ENCODE measurements around the gene KREMEN1.
"Not testable (repeated sequence)": the region's sequence is repeated elsewhere in the genome, so short reads cannot be mapped to it uniquely, and the experiment has no call there.

The KREMEN1 gene

GRCh38 chr22:29078036-29078868, 5.4 kb downstream of the KREMEN1 start:
- no peak for DNase-seq (ENCODE audit: low read depth)

DNA sequence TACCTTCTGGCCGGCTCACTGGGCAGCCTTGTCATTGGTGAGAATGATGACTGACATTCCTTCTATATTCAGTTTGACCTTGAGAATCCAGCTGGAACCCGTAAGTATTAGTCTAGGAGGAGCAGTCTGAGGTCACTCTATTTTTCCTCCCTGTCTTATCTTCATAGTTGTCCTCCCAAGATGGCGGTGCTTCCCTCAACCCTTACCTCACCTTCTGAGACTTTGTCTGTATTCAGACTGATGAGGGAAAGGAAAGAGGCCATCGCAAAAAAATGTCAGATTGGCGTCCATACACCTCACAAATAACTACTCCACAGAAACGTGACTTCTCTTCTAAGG, 6.0 kb downstream of the KREMEN1 start:
- no peak for DNase-seq (ENCODE audit: low read depth)

DNA sequence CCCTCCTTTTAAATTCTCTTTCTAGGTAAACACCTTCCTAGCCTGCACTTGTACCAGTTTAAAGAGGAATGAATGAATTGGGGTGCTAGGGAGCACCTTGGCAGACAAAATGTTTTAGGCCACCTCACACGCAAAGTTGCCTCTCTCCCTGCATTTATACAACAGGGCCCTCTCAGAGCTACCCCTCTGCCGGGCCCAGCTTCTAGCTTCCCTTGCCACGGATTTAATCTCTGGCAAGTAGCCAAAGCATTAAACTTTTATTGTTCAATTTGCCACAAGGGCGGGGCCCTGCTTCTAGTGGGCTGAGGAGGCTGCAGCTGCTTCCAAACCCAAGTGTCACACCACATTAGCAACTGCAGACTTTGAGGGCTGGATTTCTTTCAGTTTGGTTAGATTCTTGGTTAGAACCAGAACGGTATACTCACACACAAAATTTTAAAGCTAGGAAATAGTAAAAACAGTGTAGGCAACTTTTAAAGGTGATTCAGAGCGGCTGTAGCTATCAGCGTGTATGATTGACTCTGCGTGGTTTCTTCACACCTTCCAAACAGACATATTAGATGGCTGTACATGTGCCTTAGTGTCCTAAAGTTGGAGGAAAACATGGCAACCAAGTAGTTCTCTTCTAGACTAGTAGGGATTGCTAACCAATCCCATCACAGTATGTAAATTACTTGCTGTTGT, 6.5 kb downstream of the KREMEN1 start:
- DNase-seq (ENCODE audit: low read depth) = no peak

DNA sequence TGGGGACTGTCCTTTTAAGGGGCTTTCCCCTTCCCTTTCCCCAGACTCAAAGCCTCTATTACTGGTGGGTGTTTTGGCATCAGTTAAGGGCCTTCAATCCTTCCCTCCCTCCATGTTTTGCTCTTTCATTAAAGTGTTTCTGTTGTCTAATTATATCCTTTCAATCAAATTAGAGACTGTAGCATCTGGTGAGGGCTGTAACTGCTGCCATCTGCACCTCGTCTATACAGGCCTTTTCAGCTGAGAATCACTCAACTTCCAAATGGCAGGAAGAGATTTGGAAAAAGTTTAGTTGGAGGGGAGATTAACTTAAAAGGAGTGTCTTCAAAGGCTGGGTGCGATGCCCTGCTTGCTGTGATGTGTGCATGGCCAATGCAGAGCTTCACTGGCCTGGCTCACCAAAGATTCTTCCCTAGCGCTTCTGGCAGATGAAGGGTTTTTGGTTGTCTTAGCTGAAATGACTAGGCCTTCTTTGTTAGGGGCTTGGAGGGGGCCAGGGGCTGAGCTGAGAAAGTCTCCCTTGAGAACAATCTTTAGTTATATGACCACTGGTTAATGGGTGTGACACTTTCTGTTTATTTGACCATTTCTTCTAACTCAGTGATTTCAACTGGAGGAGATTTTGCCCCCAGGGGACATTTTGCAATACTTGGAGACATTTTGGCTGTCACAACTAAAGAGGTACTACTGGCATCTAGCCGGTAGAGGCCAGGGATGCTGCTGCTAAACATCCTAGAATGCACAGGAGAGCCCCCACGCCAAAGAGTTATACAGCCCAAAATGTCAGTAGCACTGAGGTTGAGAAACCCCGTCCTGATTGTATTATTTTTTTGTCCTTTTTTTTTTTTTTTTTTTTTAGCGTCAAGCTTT, 7.5 kb downstream of the KREMEN1 start:
- no peak for DNase-seq (ENCODE audit: low read depth)

GRCh38 chr22:29081517-29082236, 8.8 kb downstream of the KREMEN1 start:
- no peak for DNase-seq (ENCODE audit: low read depth)

DNA sequence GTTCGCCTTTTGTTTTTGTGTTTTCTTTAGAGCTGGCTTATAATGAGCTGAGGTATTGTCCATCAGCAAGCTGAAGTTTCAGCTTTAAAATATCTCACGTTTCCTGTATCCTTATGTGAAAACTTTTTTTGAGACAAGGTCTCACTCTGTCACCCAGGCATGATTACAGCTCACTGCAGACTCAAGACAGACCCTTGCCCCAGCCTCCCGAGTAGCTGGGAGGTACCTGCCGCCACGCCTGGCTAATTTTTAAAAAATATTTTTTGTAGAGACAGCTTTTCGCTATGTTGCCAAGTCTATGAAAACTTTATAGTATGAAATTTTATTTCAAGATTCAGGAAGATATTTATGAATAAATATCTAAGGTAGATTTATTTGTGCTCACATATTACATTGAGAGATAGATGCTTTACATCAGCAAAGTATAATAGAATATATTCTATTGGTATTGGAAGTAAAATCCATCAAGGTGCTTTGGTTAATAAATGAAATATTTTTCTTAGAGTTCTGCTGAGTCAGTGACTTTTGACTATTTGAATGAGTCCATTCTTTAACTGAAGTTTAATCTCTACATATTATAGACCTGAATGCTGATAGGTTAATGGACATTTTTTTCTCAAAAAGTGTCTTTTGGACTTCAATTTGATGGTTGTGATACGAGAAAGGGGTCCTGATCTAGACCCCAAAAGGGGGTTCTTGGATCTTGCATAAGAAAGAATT, 10.2 kb downstream of the KREMEN1 start:
- no peak for DNase-seq (ENCODE audit: low read depth)

- DNase-seq (ENCODE audit: low read depth) = not testable (repeated sequence)
Measured at GRCh38 chr22:29083576-29083932, 10.7 kb downstream of the KREMEN1 start.

DNA sequence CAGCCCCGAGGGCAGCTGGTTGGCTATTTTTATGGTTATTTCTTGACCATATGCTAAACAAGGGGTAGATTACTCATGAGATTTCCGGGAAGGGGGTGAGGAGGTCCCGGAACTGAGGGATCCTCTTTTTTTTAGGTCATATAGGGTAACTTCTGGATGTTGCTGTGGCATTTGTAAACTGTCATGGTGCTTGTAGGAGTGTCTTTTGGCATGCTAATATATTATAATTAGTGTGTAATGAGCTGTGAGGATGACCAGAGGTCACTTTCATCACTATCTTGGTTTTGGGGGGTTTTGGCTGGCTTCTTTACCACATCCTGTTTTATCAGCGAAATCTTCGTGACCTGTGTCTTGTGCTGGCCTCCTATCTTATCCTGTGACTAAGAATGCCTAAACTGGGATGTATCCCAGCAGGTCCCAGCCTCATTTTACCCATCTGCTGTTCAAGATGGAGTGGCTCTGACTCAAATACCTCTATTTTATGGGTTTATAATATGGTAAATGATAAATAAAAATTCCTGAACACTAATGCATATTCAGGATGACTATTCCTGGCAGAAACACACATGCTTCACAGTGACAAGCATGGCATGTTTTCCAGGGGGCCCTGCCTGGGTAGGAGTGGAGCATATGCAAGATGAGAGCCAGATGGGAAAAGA, 11.2 kb downstream of the KREMEN1 start:
- DNase-seq (ENCODE audit: low read depth) = no peak

- DNase-seq (ENCODE audit: low read depth) = no peak
Measured at GRCh38 chr22:29087012-29087411, 14.2 kb downstream of the KREMEN1 start.

- DNase-seq (ENCODE audit: low read depth) = no peak
Measured at GRCh38 chr22:29088809-29089208, 16.0 kb downstream of the KREMEN1 start.

- DNase-seq (ENCODE audit: low read depth) = no peak
Measured at GRCh38 chr22:29089507-29089906, 16.7 kb downstream of the KREMEN1 start.

DNA sequence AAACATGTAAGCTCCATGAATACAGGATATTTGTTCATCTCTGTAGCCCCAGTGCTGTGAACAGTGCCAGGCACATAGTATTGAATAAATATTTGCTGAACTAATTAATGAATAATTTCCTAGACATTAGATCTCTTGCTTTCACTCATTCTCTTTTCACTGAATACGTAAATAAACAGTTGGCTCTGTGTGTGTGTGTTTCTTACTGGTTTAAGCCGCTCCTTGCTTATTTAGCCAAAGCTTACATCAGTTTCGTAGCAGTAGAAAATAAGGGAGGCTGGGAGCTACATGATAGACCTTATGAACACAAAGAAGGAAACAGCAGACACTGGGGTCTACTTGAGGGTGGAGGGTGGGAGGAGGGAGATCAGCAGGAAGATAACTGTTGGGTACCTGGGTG, 17.2 kb downstream of the KREMEN1 start:
- DNase-seq (ENCODE audit: low read depth) = no peak

- DNase-seq (ENCODE audit: low read depth) = no peak
Measured at GRCh38 chr22:29092243-29092642, 19.4 kb downstream of the KREMEN1 start.

DNA sequence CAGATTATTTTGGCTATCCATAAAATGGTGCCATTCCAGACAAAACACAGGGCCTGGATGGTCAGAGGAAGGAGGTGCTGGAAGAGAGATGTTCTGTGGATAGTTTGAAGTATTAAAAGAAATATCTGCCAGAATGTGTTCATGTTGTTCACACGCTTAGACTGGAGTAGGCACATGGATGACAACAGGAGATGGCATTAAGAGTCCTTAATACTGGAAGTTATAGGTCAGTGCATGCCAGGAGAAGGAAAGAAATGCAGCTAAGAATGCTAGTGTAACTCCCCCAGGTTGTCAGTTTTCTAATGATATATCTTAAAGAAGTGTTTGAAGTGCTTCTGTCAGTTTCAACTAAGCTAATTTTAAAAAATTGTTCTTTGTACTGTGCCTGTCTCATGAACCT, 20.2 kb downstream of the KREMEN1 start:
- no peak for DNase-seq (ENCODE audit: low read depth)

- no peak for DNase-seq (ENCODE audit: low read depth)
Measured at GRCh38 chr22:29093501-29094300, 20.9 kb downstream of the KREMEN1 start.

DNA sequence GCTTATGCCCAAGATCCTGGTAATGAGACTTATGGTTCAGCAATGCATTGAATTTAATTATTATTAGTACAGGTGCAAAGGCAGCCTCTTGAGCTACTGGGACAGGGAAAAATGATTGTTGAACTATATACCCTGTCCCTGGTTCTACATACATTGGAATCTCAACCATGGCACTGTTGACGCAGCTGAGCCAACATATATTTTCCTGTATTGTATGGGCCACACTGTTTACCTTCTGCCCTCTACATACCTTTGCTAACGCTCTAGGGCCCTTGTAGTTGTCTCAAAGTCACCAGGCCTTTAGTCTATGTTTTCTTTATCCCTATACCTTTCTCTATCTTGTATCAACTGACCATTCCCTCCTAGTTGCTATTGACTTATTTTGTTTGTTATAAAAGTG, 22.6 kb downstream of the KREMEN1 start:
- DNase-seq (ENCODE audit: low read depth) = no peak

DNA sequence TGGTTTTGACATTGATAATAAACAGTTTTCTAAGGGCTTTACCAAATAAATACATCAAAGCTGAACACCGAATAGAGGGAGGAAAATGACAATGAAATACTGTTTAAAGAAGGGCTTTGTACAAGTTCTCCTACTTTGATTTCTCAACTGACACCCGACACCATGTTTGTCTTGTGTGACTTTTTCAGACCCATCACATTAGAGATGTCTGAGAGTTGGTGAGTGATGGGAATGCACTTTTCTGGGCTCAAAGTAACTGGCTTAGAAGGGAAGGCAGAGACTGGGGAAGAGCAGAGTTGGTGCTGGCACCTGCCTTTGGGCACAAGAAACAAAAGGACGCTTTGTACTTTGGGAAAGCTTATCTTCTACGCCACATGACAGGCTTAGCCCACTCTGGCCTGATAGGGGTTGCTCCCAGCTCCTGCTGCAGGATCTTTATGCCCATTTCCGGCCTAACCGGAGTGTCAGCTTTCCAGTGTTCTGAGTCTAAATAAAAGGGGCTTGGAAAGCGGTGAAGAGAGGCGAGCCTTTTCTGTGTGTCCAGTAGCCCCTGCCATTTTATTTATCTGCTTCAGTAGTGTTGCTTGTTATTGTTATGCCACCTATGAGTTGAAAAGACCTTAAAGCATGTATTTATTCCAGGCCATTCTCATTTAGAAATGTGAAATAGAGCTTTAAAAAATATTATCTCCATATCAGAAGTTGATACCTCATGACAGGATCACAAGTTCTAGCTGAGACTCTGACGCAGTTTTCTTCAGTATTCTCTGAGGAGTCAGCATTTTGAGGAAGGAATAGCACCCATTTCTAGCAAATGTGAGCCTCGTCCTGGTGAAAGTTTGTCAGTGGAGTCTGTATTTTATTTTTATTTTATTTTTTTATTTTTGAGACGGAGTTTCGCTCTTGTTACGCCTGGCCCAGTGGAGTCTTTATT, 24.2 kb downstream of the KREMEN1 start:
- no peak for DNase-seq (ENCODE audit: low read depth)

- no peak for DNase-seq (ENCODE audit: low read depth)
Measured at GRCh38 chr22:29098296-29098695, 25.5 kb downstream of the KREMEN1 start.

DNA sequence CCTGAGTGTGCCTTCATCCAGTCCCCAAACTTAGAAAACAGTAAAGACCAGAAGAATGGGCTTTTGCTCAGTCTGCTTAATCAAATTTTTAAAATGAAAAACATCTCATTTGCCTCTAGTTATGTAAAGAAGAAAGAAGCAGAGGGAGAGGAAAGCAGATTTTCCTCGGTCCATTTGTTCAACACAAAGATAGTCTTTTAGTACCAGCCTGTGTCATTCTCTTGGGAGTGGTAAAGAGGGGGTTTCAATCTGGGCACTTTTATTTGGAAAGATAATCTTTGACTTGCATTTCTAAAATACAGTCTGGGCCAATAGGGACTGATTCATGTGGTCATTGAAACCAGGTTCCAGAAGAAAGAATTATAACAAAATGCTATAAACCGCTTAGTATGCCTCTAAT, 29.5 kb downstream of the KREMEN1 start:
- no peak for DNase-seq (ENCODE audit: low read depth)

All from activated T-cell treated with anti-CD3 and anti-CD28 coated beads for 1 hour (primary cell).